Esophagus squamous epithelium (tissue), 5 donors: ENCODE measurements around the gene DOK3. TPM values are rescaled to one million over a fixed set of nuclear protein-coding genes. Genes with fewer than 3 reads are reported as not detected.

Experiments
- DNase-seq: peaks from one replicate; lab custom pipeline; 2025; lab: John Stamatoyannopoulos, UW
- H3K27ac ChIP-seq, 4 donors: fragments of 200-600 bp; sonication (generic); one replicate each; pipeline ENCODE4 v1.5.1; 2016 to 2019; ENCODE audit warnings: mild to moderate bottlenecking in 1 of 4
- H3K27me3 ChIP-seq, 4 donors: fragments of 200-600 bp; sonication (generic); 1 replicate in 3 of 4; 2 replicates in 1 of 4; pipeline versions ENCODE4 v1.5.1 to v1.6.0; 2017 to 2021; ENCODE audit warnings: antibody characterized with exemption in 1 of 4
- H3K36me3 ChIP-seq, 3 donors: fragments of 200-600 bp; sonication (generic); one replicate each; pipeline ENCODE4 v1.5.1; 2016 to 2019
- H3K4me1 ChIP-seq, 3 donors: fragments of 200-600 bp; sonication (generic); one replicate each; pipeline ENCODE4 v1.5.1; 2017 to 2019
- H3K4me3 ChIP-seq, 4 donors: fragments of 200-600 bp; sonication (generic); 1 replicate in 3 of 4; 2 replicates in 1 of 4; pipeline ENCODE4 v1.5.1; 2016 to 2019; ENCODE audit warnings: mild to moderate bottlenecking in 2 of 4, moderate library complexity in 1 of 4
- H3K9me3 ChIP-seq, 3 donors: fragments of 200-600 bp; sonication (generic); one replicate each; pipeline ENCODE4 v1.5.1; 2016 to 2019
- CTCF ChIP-seq, 6 experiments: fragments of 450-650 bp in 4 of 6; fragments of 200-600 bp in 2 of 6; sonication (generic) in 2 of 6; IDR thresholded peaks; one replicate each; pipeline ENCODE4 v1.5.1; 2016 to 2019; ENCODE audit warnings: antibody characterized with exemption in 6 of 6, mild to moderate bottlenecking in 4 of 6, moderate library complexity in 4 of 6
- POLR2A ChIP-seq, 4 donors: fragments of 450-650 bp; IDR thresholded peaks; one replicate each; pipeline ENCODE4 v1.6.1; 2017; ENCODE audit warnings: antibody characterized with exemption in 4 of 4, mild to moderate bottlenecking in 4 of 4, moderate library complexity in 3 of 4
- WGBS, 2 donors: methylation state at CpG; one replicate each; pipeline ENCODE4 v1.1.5; 2018; 5-methylcytosine and 5-hydroxymethylcytosine counted together
- intact Hi-C: fragments of 100-400 bp; cut with DNase I; formaldehyde crosslinking; loops from one replicate; pipeline ENCODE4 v1.15.0; 2022
- total RNA-seq, 4 donors: library from RNA; depleted of rRNA; stranded (reverse); fragments of >200 nt; gene quantifications; one replicate each; pipeline ENCODE4 v1.1.0, GENCODE V29; 2016
- donor health status: DM: yes; HTN: yes; CAD: no.

DOK3 gene
- total RNA-seq, 4 donors from 2014 or later: 2.4 to 7.2 (median 4.4) TPM

- peak overlapping the region in 1 of 4 donors; percentile 70 for H3K27ac ChIP-seq
- H3K4me1 ChIP-seq: peaks cover 14 to 61% (median 14%) of the 10 kb centered on the region in 3 donors
- DNase-seq: no peak
- no peaks in the 10 kb centered on the region for H3K27me3 ChIP-seq
- peak overlapping the region in 2 of 4 donors; percentile 86 to 97 for H3K4me3 ChIP-seq
- no peak for TF ChIP-seq CTCF (IDR thresholded peaks at IDR 0.05)
- no peak for TF ChIP-seq POLR2A (IDR thresholded peaks at IDR 0.05)
- WGBS, 2 donors: 70 to 94% methylated on average over 2 of the region's 2 CpGs
- H3K36me3 ChIP-seq: peaks cover 0 to 22% (median 0%) of the 10 kb centered on the region in 3 donors
- intact Hi-C loops: no loop called here
- H3K9me3 ChIP-seq: no peaks in the 10 kb centered on the region
Observed at GRCh38 chr5:177555228-177555627, 45.6 kb upstream of the DOK3 start.

GRCh38 chr5:177554474-177555111, 45.0 kb upstream of the DOK3 start, which contains the start of gene FAM193B:
Gene FAM193B (minus strand): TSS chr5:177554563. CDS start chr5:177554458, 105 bp downstream.
- intact Hi-C loops: no loop called here
- H3K36me3 ChIP-seq: peaks cover 0 to 23% (median 0%) of the 10 kb centered on the region in 3 donors
- WGBS, 2 donors: 29 to 39% methylated on average over 9 to 14 of the region's 49 CpGs

GRCh38 chr5:177553671-177554429, 44.2 kb upstream of the DOK3 start:
- WGBS, 2 donors: no CpG with 5 or more reads among the region's 72 CpGs
- no peak for TF ChIP-seq CTCF (IDR thresholded peaks at IDR 0.05)
- no peak for TF ChIP-seq POLR2A (IDR thresholded peaks at IDR 0.05)
- Histone ChIP-seq H3K27me3 (no peaks in the 10 kb centered on the region), H3K4me3 (peak overlapping the region; percentile 83 to 97 (median 90)), H3K9me3 (no peaks in the 10 kb centered on the region), H3K27ac (peak overlapping the region; percentile 91 to 95 (median 92)), H3K4me1 (peaks cover 14 to 63% (median 15%) of the 10 kb centered on the region in 3 donors), H3K36me3 (peaks cover 0 to 23% (median 0%) of the 10 kb centered on the region in 3 donors)
- intact Hi-C loops: no loop called here
- no peak for DNase-seq

More at GRCh38 chr5:177554474-177555111, 45.0 kb upstream of the DOK3 start, which contains the start of gene FAM193B:
- peak; percentile 76 for DNase-seq
- Histone ChIP-seq H3K4me3 (peak within 1 kb of the TSS; percentile 83 to 97 (median 90)), H3K27ac (peak within 1 kb of the TSS; percentile 91 to 95 (median 92)), H3K4me1 (peaks cover 14 to 59% (median 14%) of the 10 kb centered on the region in 3 donors), H3K27me3 (no peaks in the 10 kb centered on the region), H3K9me3 (no peaks in the 10 kb centered on the region)
- peak in 4 of 6 experiments; percentile 22 to 49 (median 34) for TF ChIP-seq CTCF (IDR thresholded peaks at IDR 0.05)
- no peak for TF ChIP-seq POLR2A (IDR thresholded peaks at IDR 0.05)

- H3K4me1 ChIP-seq: peaks cover 21 to 68% (median 24%) of the 10 kb centered on the region in 3 donors
- H3K27me3 ChIP-seq: no peaks in the 10 kb centered on the region
- H3K27ac ChIP-seq: peak overlapping the region; percentile 91 to 95 (median 92)
- H3K4me3 ChIP-seq: peak overlapping the region; percentile 83 to 97 (median 90)
- peaks cover 0 to 23% (median 0%) of the 10 kb centered on the region in 3 donors for H3K36me3 ChIP-seq
- 43 to 52% methylated on average over 9 to 16 of the region's 16 CpGs for WGBS, 2 donors
- intact Hi-C loops: no loop called here
- TF ChIP-seq POLR2A (IDR thresholded peaks at IDR 0.05) (no peak), CTCF (IDR thresholded peaks at IDR 0.05) (no peak)
- no peak for DNase-seq
- H3K9me3 ChIP-seq: no peaks in the 10 kb centered on the region
Observed at GRCh38 chr5:177552839-177553455, 43.3 kb upstream of the DOK3 start.
